G401.6 (cell line): ENCODE results near the gene PRIM1.
A peak's percentile ranks its signal among the peaks of the same experiment; 100 is the strongest.
"Not testable (repeated sequence)": the region's sequence is repeated elsewhere in the genome, so short reads cannot be mapped to it uniquely, and the experiment has no call there.

Experiments
- FAIRE-seq: peaks from 2 replicates; lab custom pipeline; 2012; peaks lifted over from hg19 to GRCh38; lab: Jason Lieb, UNC

Gene PRIM1

GRCh38 chr12:56760460-56760859, 8.3 kb upstream of the PRIM1 start:
- FAIRE-seq = no peak

- no peak for FAIRE-seq
Measured at GRCh38 chr12:56759263-56759908, 7.3 kb upstream of the PRIM1 start.

GRCh38 chr12:56758728-56759262, 6.7 kb upstream of the PRIM1 start:
- FAIRE-seq = no peak

GRCh38 chr12:56757971-56758370, 5.8 kb upstream of the PRIM1 start:
- FAIRE-seq = not testable (repeated sequence)

- no peak for FAIRE-seq
Measured at GRCh38 chr12:56753566-56753965, 1.4 kb upstream of the PRIM1 start.

GRCh38 chr12:56750596-56750995, 1.5 kb downstream of the PRIM1 start:
- not testable (repeated sequence) for FAIRE-seq

GRCh38 chr12:56749853-56750252, 2.3 kb downstream of the PRIM1 start:
- no peak for FAIRE-seq

- no peak for FAIRE-seq
Measured at GRCh38 chr12:56749359-56749758, 2.8 kb downstream of the PRIM1 start.

GRCh38 chr12:56728139-56728861, 23.8 kb downstream of the PRIM1 start:
- no peak for FAIRE-seq

- FAIRE-seq = not testable (repeated sequence)
Measured at GRCh38 chr12:56726196-56726675, 25.9 kb downstream of the PRIM1 start.

- no peak for FAIRE-seq
Measured at GRCh38 chr12:56725723-56726102, 26.4 kb downstream of the PRIM1 start.

GRCh38 chr12:56724972-56725722, 27.0 kb downstream of the PRIM1 start, which contains the start of gene NACA:
TSS of gene NACA (minus strand) at chr12:56725299. CDS start at chr12:56724521, 778 bp downstream.
- FAIRE-seq = peak; percentile 95

- FAIRE-seq = no peak
Measured at GRCh38 chr12:56724701-56724971, 27.5 kb downstream of the PRIM1 start.

GRCh38 chr12:56723889-56724700, 28.0 kb downstream of the PRIM1 start:
- no peak for FAIRE-seq

GRCh38 chr12:56723352-56723751, 28.8 kb downstream of the PRIM1 start:
- no peak for FAIRE-seq

- FAIRE-seq = no peak
Measured at GRCh38 chr12:56722832-56723231, 29.3 kb downstream of the PRIM1 start.

GRCh38 chr12:56721721-56722120, 30.4 kb downstream of the PRIM1 start:
- no peak for FAIRE-seq

GRCh38 chr12:56721216-56721615, 30.9 kb downstream of the PRIM1 start:
- FAIRE-seq = no peak

GRCh38 chr12:56720731-56721151, 31.4 kb downstream of the PRIM1 start:
- no peak for FAIRE-seq

GRCh38 chr12:56719056-56719455, 33.1 kb downstream of the PRIM1 start:
- FAIRE-seq = no peak

GRCh38 chr12:56718636-56719035, 33.5 kb downstream of the PRIM1 start:
- no peak for FAIRE-seq

- FAIRE-seq = no peak
Measured at GRCh38 chr12:56718149-56718548, 34.0 kb downstream of the PRIM1 start.
